Stimulated activated CD8-positive, alpha-beta memory T cell treated with anti-CD3 and anti-CD28 coated beads, Interleukin-12 subunit alpha, Interleukin-12 subunit beta, amount 100 ng/mL, for 1 hour (primary cell): ENCODE measurements around the gene KLHL42.
"Not testable (repeated sequence)": the region's sequence is repeated elsewhere in the genome, so short reads cannot be mapped to it uniquely, and the experiment has no call there.

Source experiments
- DNase-seq: peaks from one replicate; pipeline ENCODE4 v3.0.0-alpha.2; 2020; ENCODE audit warnings: low read depth

KLHL42 gene

GRCh38 chr12:27779920-27780611 lies at the start of gene KLHL42, which contains the start of gene MANSC4:
KLHL42 (plus strand) TSS chr12:27780233; CDS start chr12:27780331, 98 bp downstream.
MANSC4 (minus strand) TSS chr12:27780236; CDS start chr12:27771276, 8,960 bp downstream.
- peak; percentile 40 for DNase-seq

- DNase-seq = no peak
These were observed 47.8 kb upstream of the KLHL42 start for GRCh38 chr12:27732281-27732680.

- DNase-seq = peak; percentile 7
These were observed 46.9 kb upstream of the KLHL42 start for GRCh38 chr12:27733052-27733656.

GRCh38 chr12:27733791-27734190 lies 46.2 kb upstream of the KLHL42 start:
- no peak for DNase-seq

GRCh38 chr12:27734321-27734720 lies 45.7 kb upstream of the KLHL42 start:
- DNase-seq = not testable (repeated sequence)

GRCh38 chr12:27743601-27744000 lies 36.4 kb upstream of the KLHL42 start:
- DNase-seq = no peak

- not testable (repeated sequence) for DNase-seq
These were observed 34.3 kb upstream of the KLHL42 start for GRCh38 chr12:27745734-27746133.

GRCh38 chr12:27747111-27747820 lies 32.8 kb upstream of the KLHL42 start:
- no peak for DNase-seq

GRCh38 chr12:27751386-27752047 lies 28.5 kb upstream of the KLHL42 start:
- DNase-seq = no peak

GRCh38 chr12:27754795-27755194 lies 25.2 kb upstream of the KLHL42 start:
- no peak for DNase-seq

GRCh38 chr12:27756670-27757195 lies 23.3 kb upstream of the KLHL42 start:
- DNase-seq = no peak

GRCh38 chr12:27762757-27763156 lies 17.3 kb upstream of the KLHL42 start:
- no peak for DNase-seq

- no peak for DNase-seq
These were observed 13.4 kb upstream of the KLHL42 start for GRCh38 chr12:27766587-27766986.

- DNase-seq = no peak
These were observed 10.8 kb upstream of the KLHL42 start for GRCh38 chr12:27769142-27769673.

GRCh38 chr12:27771481-27772327 lies 8.3 kb upstream of the KLHL42 start:
- no peak for DNase-seq

- no peak for DNase-seq
These were observed 7.5 kb upstream of the KLHL42 start for GRCh38 chr12:27772328-27773049.

GRCh38 chr12:27777141-27777540 lies 2.9 kb upstream of the KLHL42 start:
- DNase-seq = no peak

- DNase-seq = no peak
These were observed 1.8 kb upstream of the KLHL42 start for GRCh38 chr12:27778206-27778605.

- DNase-seq = no peak
These were observed 565 bp upstream of the KLHL42 start for GRCh38 chr12:27779416-27779919.
